ENCODE measurements around the gene ATP8A2. TPM values are rescaled to one million over a fixed set of nuclear protein-coding genes. Genes with fewer than 3 reads are reported as not detected.
A peak's percentile ranks its signal among the peaks of the same experiment; 100 is the strongest.

Gene ATP8A2
- total and polyA plus RNA-seq, 3 donors from 2014 or later, result 14.2 to 38.3 (median 16.5) TPM

DNA sequence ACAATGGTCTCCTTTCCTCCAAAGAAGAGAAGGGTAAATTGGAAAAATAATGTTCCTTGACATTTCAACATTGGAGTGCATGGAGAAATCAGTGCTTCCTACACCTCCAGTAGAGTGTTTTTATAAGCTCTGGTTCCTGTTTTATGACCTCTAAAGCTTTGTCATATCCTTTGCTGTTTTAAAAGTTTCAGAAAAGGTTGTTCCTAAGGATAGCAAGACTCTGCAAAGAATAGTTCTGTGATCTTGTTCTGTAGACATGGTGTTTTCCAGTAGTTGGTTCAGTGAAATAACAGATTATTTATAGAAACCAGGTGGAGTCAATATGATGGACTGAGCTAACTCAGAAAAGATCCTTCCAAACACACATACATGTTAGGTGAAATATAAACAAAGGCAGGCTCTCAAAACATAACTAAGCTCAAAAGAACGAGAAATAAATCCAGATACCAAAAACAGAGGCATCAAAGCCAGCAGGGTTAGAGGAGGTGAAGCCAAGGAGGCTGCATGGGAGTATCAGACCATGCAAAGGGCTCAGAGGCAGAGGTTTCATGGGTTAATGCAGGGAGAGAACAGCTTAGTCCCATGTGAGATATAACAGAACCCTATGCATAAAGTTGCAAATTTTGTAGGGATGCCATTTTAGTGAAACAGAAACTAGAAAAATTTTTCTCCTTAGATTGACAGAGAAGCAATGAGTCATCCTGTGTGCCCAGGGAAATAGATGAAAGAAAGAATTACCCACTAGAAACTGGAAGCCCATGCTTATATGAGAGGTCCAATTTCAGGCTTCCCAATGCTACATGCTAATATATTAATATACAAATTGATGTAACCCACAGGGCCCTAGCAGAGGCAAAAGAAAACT, 635.7 kb downstream of the ATP8A2 start:
- Histone ChIP-seq H3K36me3 (ENCODE audit: low read depth, missing control alignments) (no peaks in the 10 kb centered on the region), H3K27me3 (no peaks in the 10 kb centered on the region), H3K27ac (no peak overlapping the region), H3K4me1 (no peaks in the 10 kb centered on the region), H3K9me3 (no peaks in the 10 kb centered on the region), H3K4me3 (no peak overlapping the region)
- no peak for DNase-seq
- WGBS, 2 donors, result 70 to 75% methylated on average over 1 of the region's 1 CpG
- no peak for TF ChIP-seq POLR2A (IDR thresholded peaks at IDR 0.05)
- TF ChIP-seq, protein P1, sequence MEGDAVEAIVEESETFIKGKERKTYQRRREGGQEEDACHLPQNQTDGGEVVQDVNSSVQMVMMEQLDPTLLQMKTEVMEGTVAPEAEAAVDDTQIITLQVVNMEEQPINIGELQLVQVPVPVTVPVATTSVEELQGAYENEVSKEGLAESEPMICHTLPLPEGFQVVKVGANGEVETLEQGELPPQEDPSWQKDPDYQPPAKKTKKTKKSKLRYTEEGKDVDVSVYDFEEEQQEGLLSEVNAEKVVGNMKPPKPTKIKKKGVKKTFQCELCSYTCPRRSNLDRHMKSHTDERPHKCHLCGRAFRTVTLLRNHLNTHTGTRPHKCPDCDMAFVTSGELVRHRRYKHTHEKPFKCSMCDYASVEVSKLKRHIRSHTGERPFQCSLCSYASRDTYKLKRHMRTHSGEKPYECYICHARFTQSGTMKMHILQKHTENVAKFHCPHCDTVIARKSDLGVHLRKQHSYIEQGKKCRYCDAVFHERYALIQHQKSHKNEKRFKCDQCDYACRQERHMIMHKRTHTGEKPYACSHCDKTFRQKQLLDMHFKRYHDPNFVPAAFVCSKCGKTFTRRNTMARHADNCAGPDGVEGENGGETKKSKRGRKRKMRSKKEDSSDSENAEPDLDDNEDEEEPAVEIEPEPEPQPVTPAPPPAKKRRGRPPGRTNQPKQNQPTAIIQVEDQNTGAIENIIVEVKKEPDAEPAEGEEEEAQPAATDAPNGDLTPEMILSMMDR (IDR thresholded peaks at IDR 0.05), result no peak
- intact Hi-C loops (cut with DNase I; ENCODE audit: low total_unique reads), result no loop called here

DNA sequence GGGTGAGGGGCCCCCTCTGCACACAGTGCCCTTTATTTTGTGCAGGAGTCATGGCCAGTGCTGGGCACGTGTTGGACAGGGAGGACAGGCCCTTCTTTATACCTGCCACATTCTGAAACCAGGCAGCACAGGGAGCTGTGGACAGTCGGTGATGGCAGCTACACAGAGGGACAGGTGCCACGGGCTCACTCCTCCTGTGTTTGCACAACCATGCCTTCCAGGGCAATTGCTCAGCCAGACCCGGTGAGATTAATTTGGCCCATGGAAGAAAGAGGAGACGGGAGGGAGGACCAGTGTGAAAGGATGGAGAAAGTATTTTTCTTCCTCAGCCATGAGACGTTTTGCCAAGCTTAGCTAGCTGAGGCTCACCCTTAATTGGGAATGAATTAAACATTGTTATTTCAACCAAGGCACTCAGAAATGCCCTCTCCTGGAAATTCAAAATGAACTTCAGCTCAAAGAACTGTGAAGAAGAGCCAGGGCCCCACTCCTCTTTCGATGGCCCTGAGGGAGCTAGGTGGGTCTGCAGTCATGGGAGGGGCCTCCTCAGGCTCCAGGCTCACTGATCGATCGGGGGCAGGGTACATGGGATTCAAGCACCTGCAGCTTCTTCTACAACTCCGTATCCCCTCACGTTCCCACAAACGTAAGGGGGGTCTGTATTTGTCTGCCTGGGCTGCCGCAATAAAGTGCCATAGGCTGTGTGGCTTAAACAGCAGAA, 638.9 kb downstream of the ATP8A2 start:
- no peak overlapping the region for H3K27ac ChIP-seq
- DNase-seq, result no peak
- no peaks in the 10 kb centered on the region for H3K27me3 ChIP-seq
- intact Hi-C loops (cut with DNase I; ENCODE audit: low total_unique reads), result no loop called here
- H3K9me3 ChIP-seq, result no peaks in the 10 kb centered on the region
- H3K4me1 ChIP-seq, result peaks cover 6% of the 10 kb centered on the region
- no peak for TF ChIP-seq POLR2A (IDR thresholded peaks at IDR 0.05)
- TF ChIP-seq, protein P1 (IDR thresholded peaks at IDR 0.05), result no peak
- H3K4me3 ChIP-seq, result no peak overlapping the region
- WGBS, 2 donors, result 82 to 85% methylated on average over 12 to 13 of the region's 13 CpGs
- no peaks in the 10 kb centered on the region for H3K36me3 ChIP-seq (ENCODE audit: low read depth, missing control alignments)

DNA sequence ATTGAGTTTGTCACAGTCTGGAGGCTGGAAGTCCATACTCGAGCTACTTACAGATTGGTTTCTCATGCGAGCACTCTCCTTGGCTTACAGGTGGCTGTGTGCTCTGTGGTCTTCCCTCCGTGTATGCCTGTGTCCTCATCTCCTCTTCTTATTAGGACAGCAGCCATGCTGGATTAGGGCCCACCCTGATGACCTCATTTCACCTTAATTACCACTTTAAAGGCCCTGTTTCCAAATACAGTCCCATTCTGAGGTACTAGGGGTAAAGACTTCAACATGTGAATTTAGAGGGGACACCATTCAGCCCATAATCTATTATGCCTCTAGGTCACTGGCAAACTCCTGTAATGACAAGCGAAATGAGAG, 639.4 kb downstream of the ATP8A2 start:
- H3K9me3 ChIP-seq, result no peaks in the 10 kb centered on the region
- DNase-seq, result no peak
- H3K27me3 ChIP-seq, result no peaks in the 10 kb centered on the region
- no peak overlapping the region for H3K4me3 ChIP-seq
- 70 to 93% methylated on average over 3 to 4 of the region's 4 CpGs for WGBS, 2 donors
- no peak overlapping the region for H3K27ac ChIP-seq
- no peaks in the 10 kb centered on the region for H3K36me3 ChIP-seq (ENCODE audit: low read depth, missing control alignments)
- intact Hi-C loops (cut with DNase I; ENCODE audit: low total_unique reads), result no loop called here
- no peak for TF ChIP-seq POLR2A (IDR thresholded peaks at IDR 0.05)
- TF ChIP-seq, protein P1 (IDR thresholded peaks at IDR 0.05), result no peak
- peaks cover 10% of the 10 kb centered on the region for H3K4me1 ChIP-seq

DNA sequence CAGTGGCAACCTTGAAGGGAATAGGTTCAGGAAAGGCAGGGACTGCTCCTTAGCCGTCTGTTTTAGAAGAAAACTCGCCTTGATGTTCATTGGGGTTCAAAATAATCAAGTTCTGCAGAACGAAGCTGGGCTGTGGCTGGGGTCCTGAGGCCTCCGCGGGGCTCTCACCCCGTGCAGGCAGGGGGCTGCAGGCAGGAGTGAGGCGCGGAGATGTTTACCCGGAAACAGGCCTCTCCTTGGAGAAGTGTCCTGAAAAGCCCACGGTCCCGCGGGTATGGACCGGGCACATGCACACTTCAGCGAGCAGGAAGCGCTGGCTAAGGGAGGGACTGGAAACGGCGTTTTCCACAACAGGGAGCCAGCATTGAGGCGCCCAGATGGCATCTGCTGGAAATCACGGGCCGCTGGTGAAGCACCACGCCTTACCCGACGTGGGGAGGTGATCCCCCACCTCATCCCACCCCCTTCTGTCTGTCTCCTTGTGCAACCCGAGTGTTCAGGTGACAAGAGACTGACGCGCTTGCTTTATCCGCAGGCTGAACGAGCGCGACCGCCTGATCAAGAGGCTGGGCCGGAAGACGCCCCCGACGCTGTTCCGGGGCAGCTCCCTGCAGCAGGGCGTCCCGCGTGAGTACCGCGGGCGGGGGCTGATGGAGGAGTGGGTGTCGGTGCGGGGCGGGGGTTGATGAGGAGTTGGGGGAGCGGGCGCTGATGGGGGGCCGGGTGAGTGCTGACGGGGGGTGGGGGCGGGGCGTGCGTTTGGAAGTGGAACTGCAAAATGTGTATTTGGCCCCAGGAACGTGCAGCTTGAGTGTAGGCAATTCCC, 640.4 kb downstream of the ATP8A2 start:
- intact Hi-C loops (cut with DNase I; ENCODE audit: low total_unique reads), result no loop called here
- H3K4me3 ChIP-seq, result peak overlapping the region; percentile 41 to 52

More for the DNA sequence above, 640.4 kb downstream of the ATP8A2 start:
- WGBS, 2 donors, result 37 to 56% methylated on average over 23 to 49 of the region's 53 CpGs
- Histone ChIP-seq H3K9me3 (no peaks in the 10 kb centered on the region), H3K27me3 (no peaks in the 10 kb centered on the region), H3K27ac (peak overlapping the region in 1 of 2 donors; percentile 57), H3K4me1 (peaks cover 20% of the 10 kb centered on the region), H3K36me3 (ENCODE audit: low read depth, missing control alignments) (no peaks in the 10 kb centered on the region)
- peak; percentile 58 for DNase-seq
- TF ChIP-seq, protein P1 (IDR thresholded peaks at IDR 0.05), result no peak

Data from testis (tissue), 3 donors.